RPMI7951 (cell line): ENCODE measurements around the gene BCKDHB. TPM values are rescaled to one million over a fixed set of nuclear protein-coding genes. Genes with fewer than 3 reads are reported as not detected.

Experiments
- DNase-seq: peaks from one replicate; pipeline ENCODE4 v3.0.0-alpha.2; 2012; ENCODE audit warnings: low read depth
- total RNA-seq: library from RNA; depleted of rRNA; stranded (reverse); fragments of >200 nt; shearing (Covaris generic); gene quantifications from 2 replicates; pipeline ENCODE4 v1.2.3, GENCODE V29; 2014; rRNA removed

BCKDHB gene
- total RNA-seq, 1 experiment from 2014 or later, result 23.2 TPM

- no peak for DNase-seq
Observed at GRCh38 chr6:80382811-80383210, 276.3 kb downstream of the BCKDHB start.

- no peak for DNase-seq
Observed at GRCh38 chr6:80388507-80388906, 282.0 kb downstream of the BCKDHB start.

Other genes with a start within 250 kb of the BCKDHB start
- 1.7 TPM in 2 replicates for gene ELOVL4, start 159.1 kb upstream of the BCKDHB start, total RNA-seq
- 122 and 146 TPM in 2 replicates for gene TTK, start 102.0 kb upstream of the BCKDHB start, total RNA-seq